Measurements from ENCODE around the gene SCAMP4. TPM values are rescaled to one million over a fixed set of nuclear protein-coding genes. Genes with fewer than 3 reads are reported as not detected.
A peak's percentile ranks its signal among the peaks of the same experiment; 100 is the strongest.

SCAMP4 gene
- total and polyA plus RNA-seq, 2 experiments from 2014 or later, result 39.4 to 106 TPM

DNA sequence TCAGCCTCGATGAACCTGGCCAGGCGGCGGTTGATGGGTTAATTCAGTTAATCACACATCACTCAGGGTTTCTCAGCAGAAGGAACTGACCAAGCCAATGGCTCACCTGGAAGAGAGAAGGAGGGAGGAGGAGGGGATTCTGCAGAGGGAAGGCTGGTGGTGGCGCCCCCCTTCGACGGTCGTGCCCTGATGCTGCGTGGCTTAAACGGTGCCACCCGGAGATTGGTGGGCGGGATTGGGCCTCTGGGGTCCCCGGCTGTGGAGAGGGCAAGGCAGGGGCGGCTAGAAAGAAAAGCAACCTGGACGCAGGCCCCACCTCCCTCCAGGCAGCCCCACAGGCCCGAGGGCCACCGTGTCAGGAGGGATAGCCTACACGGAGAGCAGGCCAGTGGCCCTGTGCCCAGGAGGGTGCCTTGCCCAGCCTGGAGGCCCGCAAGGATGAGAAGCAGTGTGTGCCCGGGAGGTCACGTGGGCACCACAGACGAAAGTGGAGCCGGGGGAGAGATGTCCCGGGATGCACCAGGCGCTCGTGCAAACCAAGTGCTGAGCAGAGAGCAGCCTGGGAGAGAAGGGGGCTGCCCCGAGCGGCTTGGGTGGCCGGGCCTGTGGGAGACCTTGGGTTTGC is 51.8 kb downstream of the SCAMP4 start:
- Mint-ChIP-seq H3K36me3 (ENCODE audit: low read depth) (0 out of 3 replicates have a peak, but pooled peaks cover 6% of the 10 kb centered on the region), H3K27ac (peak overlapping the region; percentile 4; the same call in 1 of the 2 replicates), H3K4me1 (peaks cover 10% of the 10 kb centered on the region; the same call in 2 of the 3 replicates), H3K27me3 (ENCODE audit: insufficient read depth, low read depth, poor library complexity) (peaks cover 2% of the 10 kb centered on the region), H3K4me3 (no peak overlapping the region; the same call in 2 of the 3 replicates), H3K9me3 (no peaks in the 10 kb centered on the region)
- no peaks in the 10 kb centered on the region for H3F3A ChIP-seq (replicated peaks; ENCODE audit: low read depth)
- no peaks in the 10 kb centered on the region for H3K36me3 ChIP-seq (ENCODE audit: insufficient read depth)
- H4K20me1 ChIP-seq (replicated peaks; ENCODE audit: insufficient read depth), result peaks cover 31% of the 10 kb centered on the region
- no peak overlapping the region for H3K4me2 ChIP-seq
- DNase-seq (ENCODE audit: low spot score) (peak; percentile 68), ATAC-seq (peak; percentile 67)
- no peaks in the 10 kb centered on the region for H3K9me2 ChIP-seq (ENCODE audit: insufficient read depth)
- TF ChIP-seq, protein P1, sequence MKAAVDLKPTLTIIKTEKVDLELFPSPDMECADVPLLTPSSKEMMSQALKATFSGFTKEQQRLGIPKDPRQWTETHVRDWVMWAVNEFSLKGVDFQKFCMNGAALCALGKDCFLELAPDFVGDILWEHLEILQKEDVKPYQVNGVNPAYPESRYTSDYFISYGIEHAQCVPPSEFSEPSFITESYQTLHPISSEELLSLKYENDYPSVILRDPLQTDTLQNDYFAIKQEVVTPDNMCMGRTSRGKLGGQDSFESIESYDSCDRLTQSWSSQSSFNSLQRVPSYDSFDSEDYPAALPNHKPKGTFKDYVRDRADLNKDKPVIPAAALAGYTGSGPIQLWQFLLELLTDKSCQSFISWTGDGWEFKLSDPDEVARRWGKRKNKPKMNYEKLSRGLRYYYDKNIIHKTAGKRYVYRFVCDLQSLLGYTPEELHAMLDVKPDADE (IDR thresholded peaks at IDR 0.05), result no peak
- TF ChIP-seq, protein P2, sequence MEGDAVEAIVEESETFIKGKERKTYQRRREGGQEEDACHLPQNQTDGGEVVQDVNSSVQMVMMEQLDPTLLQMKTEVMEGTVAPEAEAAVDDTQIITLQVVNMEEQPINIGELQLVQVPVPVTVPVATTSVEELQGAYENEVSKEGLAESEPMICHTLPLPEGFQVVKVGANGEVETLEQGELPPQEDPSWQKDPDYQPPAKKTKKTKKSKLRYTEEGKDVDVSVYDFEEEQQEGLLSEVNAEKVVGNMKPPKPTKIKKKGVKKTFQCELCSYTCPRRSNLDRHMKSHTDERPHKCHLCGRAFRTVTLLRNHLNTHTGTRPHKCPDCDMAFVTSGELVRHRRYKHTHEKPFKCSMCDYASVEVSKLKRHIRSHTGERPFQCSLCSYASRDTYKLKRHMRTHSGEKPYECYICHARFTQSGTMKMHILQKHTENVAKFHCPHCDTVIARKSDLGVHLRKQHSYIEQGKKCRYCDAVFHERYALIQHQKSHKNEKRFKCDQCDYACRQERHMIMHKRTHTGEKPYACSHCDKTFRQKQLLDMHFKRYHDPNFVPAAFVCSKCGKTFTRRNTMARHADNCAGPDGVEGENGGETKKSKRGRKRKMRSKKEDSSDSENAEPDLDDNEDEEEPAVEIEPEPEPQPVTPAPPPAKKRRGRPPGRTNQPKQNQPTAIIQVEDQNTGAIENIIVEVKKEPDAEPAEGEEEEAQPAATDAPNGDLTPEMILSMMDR (conservative IDR thresholded peaks at IDR 0.05; ENCODE audit: low read depth in 2 of 2), result peak; percentile 53 to 68
- H3K4me3 ChIP-seq, result no peak overlapping the region
- H3K27ac ChIP-seq (ENCODE audit: low read depth), result no peak overlapping the region
- H3K4me1 ChIP-seq (ENCODE audit: insufficient read depth), result no peaks in the 10 kb centered on the region; the same call in 1 of the 2 replicates
- no peaks in the 10 kb centered on the region for H3K27me3 ChIP-seq (ENCODE audit: insufficient read depth)
- peaks cover 88% of the 10 kb centered on the region for H3K79me2 ChIP-seq (replicated peaks; ENCODE audit: insufficient read depth)
- no peak overlapping the region for H2AFZ ChIP-seq

DNA sequence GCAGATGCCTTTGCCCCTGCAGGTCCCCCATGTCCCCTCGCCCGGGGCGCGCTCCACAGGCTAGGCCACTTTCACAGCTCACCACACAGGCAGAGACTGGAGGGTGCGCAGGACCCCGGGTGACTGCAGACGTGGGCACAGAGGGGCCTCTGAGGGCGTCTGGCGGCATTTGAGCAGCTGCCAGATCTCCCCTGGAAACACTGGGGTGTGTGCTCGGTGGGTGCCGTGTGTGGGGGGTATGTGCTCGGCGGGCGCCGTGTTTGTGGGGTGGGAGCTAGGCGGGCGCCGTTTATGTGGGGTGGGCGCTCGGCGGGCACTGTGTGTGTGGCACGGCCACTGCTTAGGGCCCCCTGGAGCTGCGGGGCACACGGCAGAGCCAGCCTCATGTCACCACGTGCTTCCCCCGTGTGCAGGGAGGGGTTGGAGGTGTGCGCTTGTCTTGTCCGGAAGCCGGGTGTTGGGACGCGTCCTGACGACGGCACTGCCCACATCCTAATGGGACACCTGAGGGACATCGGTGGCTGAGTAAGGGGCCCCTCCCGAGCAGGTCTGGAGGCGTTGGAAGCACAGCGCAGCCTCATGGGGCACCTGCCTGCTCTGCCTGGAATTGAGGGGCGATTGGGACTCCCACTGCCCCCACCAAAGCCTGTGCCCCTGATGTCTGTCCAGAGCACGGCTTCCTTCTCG is 52.5 kb downstream of the SCAMP4 start:
- ATAC-seq (no peak), DNase-seq (ENCODE audit: low spot score) (no peak)
- Histone ChIP-seq H3K27ac (ENCODE audit: low read depth) (no peak overlapping the region), H3K79me2 (replicated peaks; ENCODE audit: insufficient read depth) (peaks cover 88% of the 10 kb centered on the region), H3K4me2 (no peak overlapping the region), H4K20me1 (replicated peaks; ENCODE audit: insufficient read depth) (peaks cover 25% of the 10 kb centered on the region), H3F3A (replicated peaks; ENCODE audit: low read depth) (no peaks in the 10 kb centered on the region), H3K27me3 (ENCODE audit: insufficient read depth) (no peaks in the 10 kb centered on the region), H3K36me3 (ENCODE audit: insufficient read depth) (no peaks in the 10 kb centered on the region), H3K4me3 (no peak overlapping the region), H3K4me1 (ENCODE audit: insufficient read depth) (no peaks in the 10 kb centered on the region; the same call in 1 of the 2 replicates), H2AFZ (no peak overlapping the region), H3K9me2 (ENCODE audit: insufficient read depth) (no peaks in the 10 kb centered on the region)
- Mint-ChIP-seq H3K27me3 (ENCODE audit: insufficient read depth, low read depth, poor library complexity) (peaks cover 5% of the 10 kb centered on the region), H3K36me3 (ENCODE audit: low read depth) (peaks cover 5% of the 10 kb centered on the region; the same call in 2 of the 3 replicates), H3K4me1 (peaks cover 10% of the 10 kb centered on the region; the same call in 2 of the 3 replicates), H3K4me3 (no peak overlapping the region), H3K27ac (no peak overlapping the region), H3K9me3 (no peaks in the 10 kb centered on the region)
- TF ChIP-seq, protein P1 (IDR thresholded peaks at IDR 0.05), result no peak
- TF ChIP-seq, protein P3, sequence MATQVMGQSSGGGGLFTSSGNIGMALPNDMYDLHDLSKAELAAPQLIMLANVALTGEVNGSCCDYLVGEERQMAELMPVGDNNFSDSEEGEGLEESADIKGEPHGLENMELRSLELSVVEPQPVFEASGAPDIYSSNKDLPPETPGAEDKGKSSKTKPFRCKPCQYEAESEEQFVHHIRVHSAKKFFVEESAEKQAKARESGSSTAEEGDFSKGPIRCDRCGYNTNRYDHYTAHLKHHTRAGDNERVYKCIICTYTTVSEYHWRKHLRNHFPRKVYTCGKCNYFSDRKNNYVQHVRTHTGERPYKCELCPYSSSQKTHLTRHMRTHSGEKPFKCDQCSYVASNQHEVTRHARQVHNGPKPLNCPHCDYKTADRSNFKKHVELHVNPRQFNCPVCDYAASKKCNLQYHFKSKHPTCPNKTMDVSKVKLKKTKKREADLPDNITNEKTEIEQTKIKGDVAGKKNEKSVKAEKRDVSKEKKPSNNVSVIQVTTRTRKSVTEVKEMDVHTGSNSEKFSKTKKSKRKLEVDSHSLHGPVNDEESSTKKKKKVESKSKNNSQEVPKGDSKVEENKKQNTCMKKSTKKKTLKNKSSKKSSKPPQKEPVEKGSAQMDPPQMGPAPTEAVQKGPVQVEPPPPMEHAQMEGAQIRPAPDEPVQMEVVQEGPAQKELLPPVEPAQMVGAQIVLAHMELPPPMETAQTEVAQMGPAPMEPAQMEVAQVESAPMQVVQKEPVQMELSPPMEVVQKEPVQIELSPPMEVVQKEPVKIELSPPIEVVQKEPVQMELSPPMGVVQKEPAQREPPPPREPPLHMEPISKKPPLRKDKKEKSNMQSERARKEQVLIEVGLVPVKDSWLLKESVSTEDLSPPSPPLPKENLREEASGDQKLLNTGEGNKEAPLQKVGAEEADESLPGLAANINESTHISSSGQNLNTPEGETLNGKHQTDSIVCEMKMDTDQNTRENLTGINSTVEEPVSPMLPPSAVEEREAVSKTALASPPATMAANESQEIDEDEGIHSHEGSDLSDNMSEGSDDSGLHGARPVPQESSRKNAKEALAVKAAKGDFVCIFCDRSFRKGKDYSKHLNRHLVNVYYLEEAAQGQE (IDR thresholded peaks at IDR 0.05; ENCODE audit: unreplicated experiment), result no peak
- no peak for TF ChIP-seq ZNF331 (CRISPR knock-in tag; IDR thresholded peaks at IDR 0.05; ENCODE audit: low read depth)
- TF ChIP-seq POLR2AphosphoS5 (IDR thresholded peaks at IDR 0.05; ENCODE audit: low read depth), result no peak
- TF ChIP-seq EZH2phosphoT487 (IDR thresholded peaks at IDR 0.05; ENCODE audit: unreplicated experiment), result no peak
- TF ChIP-seq, protein P2 (conservative IDR thresholded peaks at IDR 0.05; ENCODE audit: low read depth in 2 of 2), result no peak
- TF ChIP-seq STAT1 (IDR thresholded peaks at IDR 0.05; ENCODE audit: unreplicated experiment), result no peak
- no peak for TF ChIP-seq JUNB (IDR thresholded peaks at IDR 0.05; ENCODE audit: unreplicated experiment)
- no peak for TF ChIP-seq NANOG (IDR thresholded peaks at IDR 0.05; ENCODE audit: borderline replicate concordance)
- TF ChIP-seq EZH2 (IDR thresholded peaks at IDR 0.05; ENCODE audit: low read depth, unreplicated experiment), result no peak

Data from GM23338 (cell line).